Dermis microvascular lymphatic vessel endothelial cell (primary cell): ENCODE results near the gene MAPRE2. TPM values are rescaled to one million over a fixed set of nuclear protein-coding genes. Genes with fewer than 3 reads are reported as not detected.

Source experiments
- DNase-seq, 2 donors: peaks; one replicate each; pipeline versions ENCODE4 v3.0.0 to v3.0.0-alpha.2; 2010; ENCODE audit warnings: low read depth in 2 of 2
- total RNA-seq: library from RNA; depleted of rRNA; stranded (reverse); fragments of >200 nt; gene quantifications from 2 replicates; pipeline ENCODE4 v1.2.1, GENCODE V29; 2014

Gene MAPRE2
- total RNA-seq, 1 donor from 2014 or later: 14.2 TPM

DNA sequence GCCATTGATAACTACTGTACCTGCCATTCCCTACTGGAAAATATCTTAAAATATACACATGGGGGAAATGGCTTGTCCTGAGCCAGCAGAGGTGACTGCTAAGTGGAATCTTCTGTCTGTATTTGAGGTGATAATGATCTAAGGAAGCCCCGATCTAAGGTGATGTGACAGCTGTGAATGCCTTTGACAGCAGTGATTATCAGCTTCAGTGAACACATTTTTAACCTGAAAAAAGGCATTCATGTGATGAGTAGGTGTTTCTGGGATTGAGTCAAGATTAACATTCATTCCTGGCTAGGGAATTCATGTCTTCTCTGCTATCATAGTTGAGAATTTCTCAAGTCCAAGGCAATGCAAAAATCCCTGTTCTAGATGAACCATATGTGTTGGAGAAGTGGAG, 9.1 kb upstream of the MAPRE2 start:
- DNase-seq: no peak

DNA sequence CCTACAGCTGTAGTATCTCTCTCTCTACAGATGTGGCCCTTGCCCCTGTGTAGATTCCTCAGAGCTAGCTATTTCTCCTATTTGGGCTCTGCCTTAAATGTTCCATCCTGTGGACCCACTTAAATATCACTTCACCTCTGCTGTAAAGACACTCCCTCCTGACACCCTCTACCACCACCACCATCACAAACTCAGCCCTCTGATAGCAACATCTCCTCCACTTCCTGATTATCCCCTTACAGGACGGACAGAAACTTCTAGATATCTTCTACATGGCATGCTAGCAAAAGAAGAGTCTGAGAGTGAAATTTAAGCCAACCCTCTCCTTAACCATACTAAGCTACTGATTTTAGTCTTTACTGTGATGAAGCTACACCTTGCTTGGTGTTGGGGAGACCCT, 3.2 kb upstream of the MAPRE2 start:
- DNase-seq: no peak

DNA sequence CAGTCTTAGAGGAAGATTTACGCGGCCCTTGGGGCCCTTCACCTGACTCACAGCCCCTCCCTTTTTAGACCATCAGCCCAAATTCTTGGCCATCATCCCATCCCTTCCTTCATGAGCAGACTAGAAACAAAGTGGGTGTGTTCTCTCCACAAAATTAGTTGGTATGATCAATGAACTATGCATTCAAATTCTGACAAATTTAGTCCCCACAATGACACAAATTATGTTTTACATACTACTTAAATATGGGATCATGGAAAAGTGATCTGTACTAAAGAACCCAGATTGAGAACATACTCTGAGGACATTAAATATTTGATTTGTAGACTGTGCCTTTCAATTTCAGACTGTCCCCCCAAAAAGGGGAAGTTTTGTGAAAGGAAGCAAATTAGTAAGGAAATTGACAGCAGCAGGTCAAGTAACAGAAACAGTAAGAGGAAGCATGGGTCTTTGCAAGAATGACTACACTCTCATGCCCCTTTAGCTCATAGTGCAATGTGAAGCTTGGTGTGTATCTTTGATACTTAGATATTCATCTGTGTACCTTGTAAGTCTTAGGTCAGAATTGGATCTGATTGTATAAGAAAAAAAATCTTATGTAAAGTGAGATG, 2.2 kb upstream of the MAPRE2 start:
- peak in 1 of 2 donors; percentile 60 for DNase-seq

DNA sequence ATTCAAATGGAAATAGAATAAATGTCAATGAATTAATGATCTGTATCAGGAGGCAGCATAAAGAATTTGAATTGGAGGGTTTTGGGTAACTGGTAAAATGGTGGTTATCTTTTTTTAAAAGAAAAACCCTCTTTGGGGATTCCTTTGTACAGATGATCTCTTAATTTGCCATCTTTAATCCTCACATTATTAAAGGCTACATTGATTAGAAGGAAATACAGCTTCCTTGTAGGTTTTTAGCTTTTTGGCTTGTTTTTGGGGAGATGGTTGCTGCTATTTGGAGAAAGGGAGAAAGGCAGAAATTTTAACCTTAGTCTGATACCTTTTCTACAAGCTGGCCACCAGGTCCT, 600 bp upstream of the MAPRE2 start:
- no peak for DNase-seq

DNA sequence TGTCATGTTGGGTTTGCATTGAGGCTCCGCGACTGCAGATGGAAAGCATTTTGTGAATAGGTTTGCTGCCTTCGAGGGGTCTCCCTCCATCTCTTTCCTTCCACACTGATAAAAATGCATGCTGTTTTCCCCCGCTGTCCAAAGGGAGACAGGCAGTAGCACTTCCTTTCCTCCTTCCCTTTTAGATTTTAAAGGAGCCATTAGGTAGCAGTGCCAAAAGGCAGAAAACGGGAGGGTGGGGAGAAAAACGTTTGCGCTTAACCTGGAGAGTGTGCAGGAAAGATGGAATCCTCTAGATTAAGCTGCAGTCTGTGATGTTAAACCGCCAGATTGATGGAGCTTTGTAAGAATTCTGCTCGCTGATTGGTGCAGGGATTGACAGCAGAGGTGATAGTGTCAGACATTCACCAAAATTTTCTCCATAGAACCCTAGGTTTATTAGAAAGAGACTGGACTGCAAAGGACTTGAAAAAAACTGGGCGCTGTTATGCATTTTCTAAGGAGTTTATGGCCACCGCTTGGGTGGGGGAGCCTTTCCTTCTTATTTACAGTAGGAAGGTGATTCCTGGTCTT, 688 bp downstream of the MAPRE2 start:
- peak in 1 of 2 donors; percentile 22 for DNase-seq

DNA sequence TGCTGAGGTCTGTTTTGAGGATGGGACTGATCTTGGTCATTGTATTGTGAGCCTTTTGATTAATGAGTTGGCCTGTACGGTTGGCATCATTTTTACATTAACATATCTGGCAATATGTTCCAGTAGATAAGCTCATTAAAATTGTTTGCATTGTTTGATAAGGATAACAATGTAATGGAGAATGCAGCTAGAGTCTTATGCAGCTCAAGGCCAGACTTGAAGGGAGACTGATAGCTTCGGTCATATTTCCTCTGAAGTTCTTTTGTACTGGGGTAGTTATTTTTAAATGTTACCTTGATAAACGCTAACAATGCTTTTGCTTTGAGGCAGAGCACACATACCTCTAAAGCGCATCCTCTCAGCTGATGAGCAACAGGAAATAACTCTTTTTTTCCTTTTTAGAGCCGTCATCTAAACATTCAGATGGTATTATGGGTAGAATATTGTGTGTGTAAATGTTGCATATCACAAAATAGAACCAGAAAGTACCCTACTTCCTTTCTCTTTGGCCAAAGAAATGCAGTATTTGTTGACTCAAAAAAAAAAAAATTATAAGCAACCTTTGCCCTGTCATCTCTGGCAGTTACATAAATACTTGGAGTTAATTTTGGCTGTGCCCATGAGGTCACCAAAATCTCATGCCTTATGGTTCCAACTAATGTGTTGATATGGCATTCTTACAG, 1.3 kb downstream of the MAPRE2 start:
- peak; percentile 59 to 63 for DNase-seq

DNA sequence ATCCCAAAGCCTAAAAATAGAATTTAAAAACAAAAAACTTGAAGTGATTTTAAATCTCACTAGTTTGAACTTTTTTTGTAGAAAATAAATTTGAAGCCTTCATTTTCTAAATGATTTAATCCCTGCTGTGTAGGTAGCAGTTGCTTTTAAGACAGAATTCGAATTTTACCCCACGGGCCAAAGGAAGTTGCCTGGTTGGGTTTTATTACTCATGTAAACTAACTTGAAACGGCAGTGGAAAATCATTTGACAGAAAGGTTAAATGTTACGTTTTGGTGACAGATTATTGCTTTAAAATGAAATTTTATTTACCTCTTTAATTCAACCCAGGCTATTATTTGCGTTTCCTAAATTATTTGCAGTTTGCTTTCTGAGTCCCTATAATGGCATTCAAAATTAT, 2.0 kb downstream of the MAPRE2 start:
- peak; percentile 23 to 24 for DNase-seq

DNA sequence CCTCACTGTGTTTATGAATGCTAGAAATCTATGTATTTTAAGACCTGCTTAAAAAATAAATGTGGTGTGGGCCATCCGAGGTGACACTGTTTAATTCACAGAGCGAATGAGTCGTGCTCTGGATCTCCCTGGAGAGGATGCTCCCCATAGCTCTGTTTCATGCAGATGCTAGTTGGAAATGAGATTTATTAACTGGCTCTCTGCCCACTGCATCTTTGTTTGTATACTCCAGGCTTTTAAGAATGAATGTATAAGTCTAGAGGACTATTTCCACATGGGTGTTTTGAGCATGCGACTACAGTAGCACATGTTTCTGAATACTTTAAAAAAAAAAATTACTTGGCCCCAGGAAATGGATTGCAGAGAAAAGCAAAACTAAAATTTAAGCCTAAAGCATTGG, 3.9 kb downstream of the MAPRE2 start:
- DNase-seq: peak in 1 of 2 donors; percentile 27

DNA sequence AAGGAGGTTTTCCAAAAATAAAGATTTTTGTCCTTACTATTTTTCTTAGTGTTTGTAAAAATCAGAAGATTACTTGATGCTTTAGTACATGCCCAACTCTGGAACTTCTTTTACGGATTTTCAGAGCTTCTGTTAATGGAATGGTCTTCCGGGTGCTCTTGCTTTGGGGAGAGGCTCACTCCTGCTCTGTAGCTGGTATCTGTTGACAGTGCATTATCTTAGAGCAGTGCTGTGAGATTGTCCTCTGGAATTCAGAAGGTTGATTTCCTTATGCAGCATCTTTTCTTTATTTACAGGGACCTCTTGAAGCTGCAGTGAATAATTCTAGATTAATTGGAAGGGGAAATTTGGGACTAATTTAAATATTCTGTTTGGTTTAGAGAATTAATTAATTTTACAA, 4.6 kb downstream of the MAPRE2 start:
- no peak for DNase-seq

DNA sequence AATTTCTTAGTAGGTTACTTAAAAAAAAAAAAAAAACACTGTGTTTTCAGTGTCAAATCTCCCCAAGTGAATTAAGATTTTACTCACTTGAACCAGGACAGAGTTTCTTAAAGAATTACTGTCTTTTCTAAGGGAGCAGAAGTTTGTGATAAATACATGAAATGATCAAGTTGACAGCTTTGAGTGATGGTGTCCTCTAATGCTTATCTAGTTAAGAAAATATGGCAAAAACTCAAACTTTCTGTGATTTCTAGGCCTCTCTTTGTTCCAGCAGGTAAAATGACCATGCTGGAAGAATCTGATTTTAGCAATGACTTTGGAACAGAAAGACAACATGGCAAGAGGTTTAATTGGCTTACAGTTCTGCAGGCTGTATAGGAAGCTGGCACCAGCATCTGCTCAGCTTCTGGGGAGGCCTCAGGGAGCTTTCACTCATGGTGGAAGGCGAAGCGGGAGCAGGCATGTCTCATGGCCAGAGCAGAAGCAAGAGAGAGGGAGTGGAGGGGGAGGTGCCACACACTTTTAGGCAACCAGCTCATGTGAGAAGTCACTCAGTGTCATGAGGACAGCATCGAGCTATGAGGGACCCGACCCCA, 6.6 kb downstream of the MAPRE2 start:
- DNase-seq: no peak

DNA sequence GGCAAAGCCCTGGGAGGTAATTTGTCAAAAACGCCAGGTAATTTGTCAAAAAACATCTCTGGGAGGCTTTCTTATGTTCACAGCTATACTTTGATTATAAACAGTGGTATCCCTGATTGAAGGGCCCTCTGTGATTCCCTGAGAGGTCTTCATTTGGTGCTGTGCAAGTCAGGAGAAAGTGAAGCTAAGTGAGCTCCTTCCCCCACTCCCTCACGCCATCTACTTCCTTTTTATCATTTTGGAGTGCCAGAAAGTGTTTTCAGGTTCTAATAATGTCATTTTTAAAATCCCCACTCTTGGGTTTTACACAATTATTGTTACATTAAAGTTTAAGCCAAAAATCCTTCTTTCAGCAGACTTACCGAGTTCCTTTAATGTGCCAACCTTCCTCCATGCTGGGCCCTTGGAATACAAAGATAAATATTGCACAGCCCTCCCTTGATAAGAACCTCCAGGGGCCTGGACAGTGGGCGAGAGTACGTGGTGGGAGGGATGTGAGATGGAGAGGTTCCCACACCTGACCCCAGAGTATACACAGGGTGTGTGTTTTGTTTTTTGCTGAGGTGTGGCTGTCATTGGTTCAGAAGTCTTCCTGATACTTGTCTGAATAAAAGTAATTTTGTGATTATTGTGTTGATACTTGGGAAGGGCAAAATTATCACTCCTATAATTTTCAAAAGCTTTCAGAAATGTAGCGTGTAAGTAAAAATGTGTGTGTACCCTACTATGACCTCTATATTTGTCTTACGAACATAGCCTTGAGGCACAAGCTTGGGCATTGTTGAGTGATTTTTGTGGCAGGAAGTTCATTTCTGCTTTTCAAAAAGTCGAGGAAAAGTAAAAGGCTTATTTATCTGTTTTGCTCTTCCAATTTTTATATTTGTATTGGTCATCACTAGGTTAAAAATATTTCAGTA, 8.2 kb downstream of the MAPRE2 start:
- no peak for DNase-seq

DNA sequence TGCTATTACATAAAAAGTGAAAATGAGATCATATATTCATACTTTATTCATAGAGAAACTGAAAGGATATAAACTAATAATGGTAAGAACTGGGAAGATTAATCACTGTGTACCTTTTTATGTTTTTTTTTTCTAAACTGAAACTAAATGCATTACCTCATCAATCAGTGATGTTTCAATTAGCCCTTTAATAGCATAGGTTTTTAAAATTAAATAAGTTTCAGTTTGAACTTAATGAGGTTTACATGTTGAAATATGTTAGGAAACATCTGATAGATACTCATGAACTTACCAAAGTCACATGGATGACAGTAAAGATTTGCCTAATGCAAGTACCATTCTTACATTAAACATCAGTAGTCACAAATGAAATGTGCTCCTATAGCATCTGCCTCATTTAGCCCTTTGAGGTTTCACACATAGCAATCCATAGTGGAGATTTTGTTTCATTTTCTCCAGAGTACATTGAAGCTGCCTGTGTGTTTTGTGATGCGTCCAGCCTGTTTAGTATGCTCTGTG, 8.9 kb downstream of the MAPRE2 start:
- DNase-seq: no peak

DNA sequence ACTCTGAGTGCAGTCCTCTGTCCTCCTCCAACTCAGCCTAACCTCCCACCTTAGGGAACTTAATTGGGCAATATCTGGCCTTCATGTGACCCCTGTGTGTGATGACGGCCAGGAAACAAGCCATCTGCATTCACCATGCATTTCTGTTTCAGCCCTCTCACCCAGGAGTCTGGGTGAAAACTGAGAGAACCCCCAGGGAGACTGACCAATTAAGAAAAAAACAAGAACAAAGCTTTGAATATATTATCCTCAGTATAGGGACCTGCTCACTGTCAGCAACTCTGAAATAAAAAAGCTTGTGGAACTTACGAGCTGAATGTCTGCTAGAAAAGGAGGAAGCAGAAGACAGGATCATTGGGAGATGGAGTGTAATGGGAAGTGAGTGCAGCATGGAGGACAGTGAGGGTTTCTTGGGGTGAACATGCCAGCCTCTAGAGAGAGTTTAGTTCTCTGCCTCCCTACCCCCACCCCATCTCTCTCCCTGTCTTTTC, 9.5 kb downstream of the MAPRE2 start:
- DNase-seq: no peak

DNA sequence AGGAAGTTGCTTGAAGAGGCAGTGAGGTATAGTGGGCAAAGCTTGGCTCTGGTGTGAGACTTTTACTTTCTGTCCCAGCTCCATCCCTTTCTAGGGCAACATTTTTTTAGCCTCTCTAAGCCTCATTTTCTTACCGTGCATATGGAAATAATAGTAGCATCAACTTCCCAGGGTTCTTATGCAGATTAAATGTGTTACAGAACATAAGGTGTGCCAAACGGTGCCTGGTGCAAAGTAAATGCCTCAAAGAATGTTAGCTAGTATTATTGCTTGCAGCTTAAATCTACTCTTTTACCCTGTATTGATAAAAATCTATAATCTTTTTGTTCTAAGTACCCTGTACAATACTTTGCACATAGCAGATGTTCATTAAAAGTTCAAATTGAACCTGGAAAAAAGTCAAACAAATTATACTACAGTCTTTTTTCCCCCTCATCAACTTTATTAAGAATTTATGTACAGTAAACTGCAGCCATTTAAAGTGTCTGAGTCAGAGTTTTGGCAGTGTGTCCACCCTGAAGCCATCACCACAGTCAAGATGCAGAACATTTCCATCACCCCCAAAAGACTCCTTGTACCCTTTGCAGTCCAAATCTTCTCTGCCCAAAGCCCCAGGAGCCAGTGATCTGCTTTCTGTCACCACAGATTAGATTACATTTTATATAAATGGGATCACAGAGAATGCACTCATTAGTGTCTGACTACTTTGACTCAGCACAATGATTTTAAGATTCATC, 10.6 kb downstream of the MAPRE2 start:
- DNase-seq: no peak

DNA sequence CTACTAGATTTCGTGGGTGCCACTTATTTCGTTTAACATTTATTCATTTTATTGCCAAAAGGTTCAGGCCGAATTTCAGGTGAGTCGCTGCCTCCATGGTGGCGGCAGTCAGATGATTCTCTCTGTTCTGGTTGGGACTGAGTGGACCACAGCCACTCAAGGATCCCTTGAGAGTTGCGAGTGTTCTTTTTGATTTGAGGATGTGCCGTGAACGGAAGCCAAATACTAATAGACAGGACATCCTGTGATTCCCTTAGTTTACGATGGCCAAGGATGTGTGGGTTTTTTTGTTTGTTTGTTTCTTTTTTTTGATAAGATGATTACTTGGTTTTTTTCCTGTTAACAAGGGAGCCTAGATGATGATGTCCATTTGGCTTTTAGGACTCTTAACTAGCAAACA, 13.2 kb downstream of the MAPRE2 start:
- no peak for DNase-seq

DNA sequence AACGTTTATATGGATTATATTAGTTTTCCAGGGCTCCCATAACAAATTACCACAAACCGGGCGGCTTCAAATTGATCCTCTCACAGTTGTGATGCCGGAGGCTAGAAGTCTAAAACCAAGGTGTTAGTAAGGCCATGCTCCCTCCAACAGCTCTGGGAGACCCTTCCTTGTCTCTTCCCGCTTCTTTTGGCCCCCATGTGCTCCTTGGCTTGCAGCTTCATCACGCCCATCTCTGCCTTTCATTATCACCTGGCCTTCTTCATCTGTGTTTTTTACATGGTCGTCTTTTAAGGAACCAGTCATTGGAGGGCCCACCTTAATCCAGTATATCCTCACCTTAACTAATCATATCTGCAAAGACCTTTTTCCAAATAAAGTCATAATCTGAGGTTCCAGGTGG, 13.9 kb downstream of the MAPRE2 start:
- no peak for DNase-seq

DNA sequence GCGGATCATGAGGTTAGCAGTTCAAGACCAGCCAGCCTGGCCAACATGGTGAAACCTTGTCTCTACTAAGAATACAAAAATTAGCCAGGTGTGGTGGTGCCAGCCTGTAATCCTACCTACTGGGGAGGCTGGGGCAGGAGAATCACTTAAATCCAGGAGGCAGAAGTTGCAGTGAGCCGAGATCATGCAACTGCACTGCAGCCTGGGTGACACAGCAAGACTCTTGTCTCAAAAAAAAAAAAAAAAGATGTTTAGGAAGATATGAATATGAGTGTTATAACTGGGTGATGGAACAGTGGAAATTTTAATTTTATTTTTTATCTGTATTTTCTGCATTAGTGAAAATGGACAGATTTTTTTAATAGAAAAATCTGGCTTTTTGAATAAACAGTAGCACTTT, 14.5 kb downstream of the MAPRE2 start:
- DNase-seq: no peak

DNA sequence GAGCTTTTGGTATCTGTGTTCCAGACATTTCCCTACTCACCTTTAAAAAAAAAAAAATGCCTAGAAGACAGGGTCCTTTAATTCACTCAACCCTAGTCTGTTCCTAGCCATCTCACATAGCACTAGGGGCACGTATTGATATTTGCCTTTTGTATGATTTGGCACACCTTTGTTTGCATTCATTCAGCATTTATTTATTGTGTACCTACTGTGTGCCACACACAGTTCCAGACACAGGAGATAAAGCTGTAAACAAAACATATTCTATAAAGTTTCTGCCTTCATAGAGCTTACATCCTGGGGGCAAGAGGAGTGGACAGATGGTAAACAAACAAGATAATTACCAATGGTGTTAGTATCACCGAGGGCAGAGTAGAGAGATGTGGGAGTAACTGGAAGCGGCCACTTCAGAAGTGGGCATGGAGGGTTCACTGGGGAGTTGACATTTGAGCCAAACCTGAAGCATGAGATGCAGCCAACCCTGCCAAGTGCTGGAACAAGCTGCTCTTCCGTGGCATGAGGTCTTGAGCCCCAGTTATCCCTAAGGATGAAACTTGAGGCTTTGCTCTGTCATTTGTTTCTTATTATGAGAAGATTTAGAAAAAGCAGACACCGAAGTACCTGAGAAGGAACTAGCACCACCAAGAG, 18.2 kb downstream of the MAPRE2 start:
- no peak for DNase-seq

DNA sequence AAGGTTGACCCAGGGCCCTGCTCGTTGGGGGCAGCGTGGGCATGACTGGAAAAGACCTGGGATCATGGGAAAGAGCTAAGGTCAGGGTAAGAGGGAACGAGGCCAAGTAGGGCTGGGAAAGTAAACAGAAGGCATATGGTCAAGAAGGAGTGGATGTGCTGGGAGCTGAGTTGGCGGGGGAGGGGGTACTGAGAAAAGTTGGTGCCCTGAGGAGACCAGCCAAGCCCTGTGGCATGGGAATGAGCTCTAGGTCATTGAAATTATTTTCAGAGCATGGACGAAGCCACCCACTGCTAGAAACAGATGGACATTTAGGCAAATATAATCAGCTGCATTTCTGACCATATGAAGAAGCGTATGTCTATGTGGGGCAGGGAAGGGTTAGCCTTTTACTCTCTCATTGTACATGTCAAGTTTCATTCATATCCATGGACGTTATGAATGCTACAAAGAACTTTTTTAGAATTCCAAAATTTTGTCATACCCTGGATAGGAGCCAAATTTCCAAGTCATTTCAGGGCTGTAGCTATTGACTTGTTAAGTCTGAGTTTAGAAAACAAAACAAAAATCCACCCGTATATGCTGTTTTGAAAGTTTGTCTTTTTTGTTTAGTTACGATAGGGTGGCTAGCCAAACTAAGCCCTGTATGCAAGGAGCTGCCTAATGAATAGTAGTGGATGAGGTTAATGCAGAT, 19.1 kb downstream of the MAPRE2 start:
- DNase-seq: no peak

DNA sequence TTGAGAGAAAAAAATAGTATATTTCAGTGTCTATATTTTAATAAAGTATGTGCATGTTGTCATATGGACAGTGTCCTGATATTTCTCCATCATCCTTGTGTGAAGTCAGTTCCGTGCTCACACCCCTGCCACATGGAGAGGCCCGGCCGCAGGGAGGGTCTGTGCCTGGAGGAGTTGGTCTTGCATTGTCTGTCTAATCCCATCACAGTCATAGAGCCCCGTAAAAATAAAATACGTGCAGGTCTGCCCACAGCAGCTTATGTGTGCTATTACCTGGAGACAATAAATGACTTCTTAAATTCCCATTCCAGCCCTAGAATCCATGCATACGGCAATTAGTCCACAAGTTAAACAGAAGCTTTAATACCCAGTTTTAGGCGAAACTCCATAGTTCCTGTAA, 20.1 kb downstream of the MAPRE2 start:
- DNase-seq: no peak
